ENCODE results near the gene LSM10.

LSM10 gene

GRCh38 chr1:36343651-36344394 lies 53.9 kb downstream of the LSM10 start:
- Mint-ChIP-seq H3K4me3 (no peak overlapping the region), H3K36me3 (ENCODE audit: low read depth) (peaks cover 17% of the 10 kb centered on the region), H3K4me1 (no peaks in the 10 kb centered on the region), H3K9me3 (no peaks in the 10 kb centered on the region), H3K27me3 (no peaks in the 10 kb centered on the region), H3K27ac (no peak overlapping the region)
- ATAC-seq (no peak), DNase-seq (no peak)
